ENCODE data around the gene PLEKHJ1.

- TF ChIP-seq CTCF (conservative IDR thresholded peaks at IDR 0.05): no peak
- TF ChIP-seq ZFX (IDR thresholded peaks at IDR 0.05): no peak
These were observed 22.3 kb downstream of the PLEKHJ1 start for GRCh38 chr19:2213799-2214198.

Measured in C4-2B (cell line).